Activated naive CD8-positive, alpha-beta T cell treated with anti-CD3 and anti-CD28 coated beads, Interleukin-2, amount 50 U/mL, for 24 hours (primary cell): ENCODE data around the gene OTC.

Experiments
- ATAC-seq: fragments of 150-1000 bp; cut with Tn5 transposase; one replicate; pipeline ENCODE4 v1.10.0; 2021
- DNase-seq: peaks from one replicate; pipeline ENCODE4 v3.0.0; 2021
- H3K27ac Mint-ChIP-seq: one replicate; pipeline ENCODE4 v1.8.0; 2021; ENCODE audit warnings: mild to moderate bottlenecking, mixed read lengths
- H3K27me3 Mint-ChIP-seq: one replicate; pipeline ENCODE4 v1.8.0; 2021; ENCODE audit warnings: mixed read lengths
- H3K36me3 Mint-ChIP-seq: one replicate; pipeline ENCODE4 v1.8.0; 2021; ENCODE audit warnings: low read depth, mixed read lengths
- H3K4me1 Mint-ChIP-seq: one replicate; pipeline ENCODE4 v1.8.0; 2021; ENCODE audit warnings: mixed read lengths
- H3K4me3 Mint-ChIP-seq: one replicate; pipeline ENCODE4 v1.8.0; 2021; ENCODE audit warnings: mild to moderate bottlenecking, moderate library complexity, mixed read lengths
- H3K9me3 Mint-ChIP-seq: one replicate; pipeline ENCODE4 v1.8.0; 2021; ENCODE audit warnings: mixed read lengths

The OTC gene

GRCh38 chrX:38376747-38377146, 24.3 kb downstream of the OTC start:
- ATAC-seq (no peak), DNase-seq (no peak)
- Mint-ChIP-seq H3K27me3 (peaks cover 6% of the 10 kb centered on the region), H3K36me3 (no peaks in the 10 kb centered on the region), H3K9me3 (no peaks in the 10 kb centered on the region), H3K4me3 (no peak overlapping the region), H3K4me1 (no peaks in the 10 kb centered on the region), H3K27ac (no peak overlapping the region)

GRCh38 chrX:38379088-38379487, 26.7 kb downstream of the OTC start:
- no peaks in the 10 kb centered on the region for H3K36me3 Mint-ChIP-seq
- H3K27me3 Mint-ChIP-seq: peaks cover 4% of the 10 kb centered on the region
- no peak for ATAC-seq
- H3K4me1 Mint-ChIP-seq: no peaks in the 10 kb centered on the region
- H3K9me3 Mint-ChIP-seq: no peaks in the 10 kb centered on the region
- H3K27ac Mint-ChIP-seq: no peak overlapping the region
- no peak for DNase-seq
- H3K4me3 Mint-ChIP-seq: no peak overlapping the region

- DNase-seq (no peak), ATAC-seq (no peak)
- Mint-ChIP-seq H3K9me3 (no peaks in the 10 kb centered on the region), H3K36me3 (no peaks in the 10 kb centered on the region), H3K27me3 (peaks cover 3% of the 10 kb centered on the region), H3K27ac (no peak overlapping the region), H3K4me1 (no peaks in the 10 kb centered on the region), H3K4me3 (no peak overlapping the region)
These were observed 30.3 kb downstream of the OTC start for GRCh38 chrX:38382663-38383062.

- no peak for DNase-seq
- no peaks in the 10 kb centered on the region for H3K4me1 Mint-ChIP-seq
- H3K9me3 Mint-ChIP-seq: no peaks in the 10 kb centered on the region
- no peak overlapping the region for H3K27ac Mint-ChIP-seq
- no peaks in the 10 kb centered on the region for H3K27me3 Mint-ChIP-seq
- no peak overlapping the region for H3K4me3 Mint-ChIP-seq
- no peaks in the 10 kb centered on the region for H3K36me3 Mint-ChIP-seq
- ATAC-seq: no peak
These were observed 48.0 kb downstream of the OTC start for GRCh38 chrX:38400389-38400910.

- DNase-seq (no peak), ATAC-seq (no peak)
- Mint-ChIP-seq H3K36me3 (no peaks in the 10 kb centered on the region), H3K27ac (no peak overlapping the region), H3K9me3 (no peaks in the 10 kb centered on the region), H3K27me3 (no peaks in the 10 kb centered on the region), H3K4me1 (no peaks in the 10 kb centered on the region), H3K4me3 (no peak overlapping the region)
These were observed 49.7 kb downstream of the OTC start for GRCh38 chrX:38402118-38402517.

- H3K36me3 Mint-ChIP-seq: no peaks in the 10 kb centered on the region
- ATAC-seq (no peak), DNase-seq (no peak)
- H3K27me3 Mint-ChIP-seq: peaks cover 2% of the 10 kb centered on the region
- H3K9me3 Mint-ChIP-seq: no peaks in the 10 kb centered on the region
- H3K27ac Mint-ChIP-seq: no peak overlapping the region
- H3K4me3 Mint-ChIP-seq: no peak overlapping the region
- H3K4me1 Mint-ChIP-seq: no peaks in the 10 kb centered on the region
These were observed 51.4 kb downstream of the OTC start for GRCh38 chrX:38403834-38404233.

- H3K4me1 Mint-ChIP-seq: no peaks in the 10 kb centered on the region
- H3K27ac Mint-ChIP-seq: no peak overlapping the region
- H3K9me3 Mint-ChIP-seq: no peaks in the 10 kb centered on the region
- no peak for ATAC-seq
- H3K36me3 Mint-ChIP-seq: no peaks in the 10 kb centered on the region
- peaks cover 2% of the 10 kb centered on the region for H3K27me3 Mint-ChIP-seq
- no peak for DNase-seq
- no peak overlapping the region for H3K4me3 Mint-ChIP-seq
These were observed 54.7 kb downstream of the OTC start for GRCh38 chrX:38407126-38407525.

GRCh38 chrX:38409289-38409688, 56.9 kb downstream of the OTC start:
- no peaks in the 10 kb centered on the region for H3K4me1 Mint-ChIP-seq
- no peak overlapping the region for H3K4me3 Mint-ChIP-seq
- H3K9me3 Mint-ChIP-seq: no peaks in the 10 kb centered on the region
- no peak for ATAC-seq
- no peak for DNase-seq
- no peaks in the 10 kb centered on the region for H3K36me3 Mint-ChIP-seq
- no peak overlapping the region for H3K27ac Mint-ChIP-seq
- peaks cover 2% of the 10 kb centered on the region for H3K27me3 Mint-ChIP-seq

GRCh38 chrX:38426785-38427184, 74.4 kb downstream of the OTC start:
- DNase-seq: no peak
- Mint-ChIP-seq H3K4me1 (no peaks in the 10 kb centered on the region), H3K9me3 (no peaks in the 10 kb centered on the region), H3K27ac (no peak overlapping the region), H3K27me3 (no peaks in the 10 kb centered on the region), H3K4me3 (no peak overlapping the region), H3K36me3 (no peaks in the 10 kb centered on the region)
- no peak for ATAC-seq

GRCh38 chrX:38431525-38431924, 79.1 kb downstream of the OTC start:
- H3K4me3 Mint-ChIP-seq: no peak overlapping the region
- no peaks in the 10 kb centered on the region for H3K4me1 Mint-ChIP-seq
- DNase-seq: no peak
- H3K9me3 Mint-ChIP-seq: no peaks in the 10 kb centered on the region
- H3K36me3 Mint-ChIP-seq: no peaks in the 10 kb centered on the region
- no peak for ATAC-seq
- H3K27ac Mint-ChIP-seq: no peak overlapping the region
- H3K27me3 Mint-ChIP-seq: peaks cover 2% of the 10 kb centered on the region

GRCh38 chrX:38435130-38435529, 82.7 kb downstream of the OTC start:
- no peaks in the 10 kb centered on the region for H3K9me3 Mint-ChIP-seq

GRCh38 chrX:38437093-38437492, 84.7 kb downstream of the OTC start:
- Mint-ChIP-seq H3K4me1 (no peaks in the 10 kb centered on the region), H3K27me3 (peaks cover 4% of the 10 kb centered on the region), H3K4me3 (no peak overlapping the region), H3K27ac (no peak overlapping the region), H3K9me3 (no peaks in the 10 kb centered on the region), H3K36me3 (no peaks in the 10 kb centered on the region)
- ATAC-seq (no peak), DNase-seq (no peak)

More at GRCh38 chrX:38435130-38435529, 82.7 kb downstream of the OTC start:
- Mint-ChIP-seq H3K4me3 (no peak overlapping the region), H3K4me1 (no peaks in the 10 kb centered on the region), H3K27ac (no peak overlapping the region), H3K36me3 (no peaks in the 10 kb centered on the region), H3K27me3 (peaks cover 4% of the 10 kb centered on the region)
- no peak for DNase-seq
- no peak for ATAC-seq

GRCh38 chrX:38438321-38438720, 85.9 kb downstream of the OTC start:
- H3K9me3 Mint-ChIP-seq: no peaks in the 10 kb centered on the region
- H3K4me1 Mint-ChIP-seq: no peaks in the 10 kb centered on the region
- DNase-seq (no peak), ATAC-seq (no peak)
- H3K36me3 Mint-ChIP-seq: no peaks in the 10 kb centered on the region
- peaks cover 4% of the 10 kb centered on the region for H3K27me3 Mint-ChIP-seq
- no peak overlapping the region for H3K27ac Mint-ChIP-seq
- H3K4me3 Mint-ChIP-seq: no peak overlapping the region

- peaks cover 2% of the 10 kb centered on the region for H3K27me3 Mint-ChIP-seq
- ATAC-seq (no peak), DNase-seq (no peak)
- no peaks in the 10 kb centered on the region for H3K9me3 Mint-ChIP-seq
- no peak overlapping the region for H3K4me3 Mint-ChIP-seq
- no peak overlapping the region for H3K27ac Mint-ChIP-seq
- H3K4me1 Mint-ChIP-seq: no peaks in the 10 kb centered on the region
- no peaks in the 10 kb centered on the region for H3K36me3 Mint-ChIP-seq
These were observed 100.2 kb downstream of the OTC start for GRCh38 chrX:38452603-38453002.

GRCh38 chrX:38458071-38458470, 105.7 kb downstream of the OTC start:
- Mint-ChIP-seq H3K4me1 (no peaks in the 10 kb centered on the region), H3K9me3 (no peaks in the 10 kb centered on the region), H3K36me3 (no peaks in the 10 kb centered on the region), H3K4me3 (no peak overlapping the region), H3K27me3 (no peaks in the 10 kb centered on the region), H3K27ac (no peak overlapping the region)
- DNase-seq: no peak
- no peak for ATAC-seq

- no peak overlapping the region for H3K27ac Mint-ChIP-seq
- no peak overlapping the region for H3K4me3 Mint-ChIP-seq
- H3K9me3 Mint-ChIP-seq: no peaks in the 10 kb centered on the region
- H3K27me3 Mint-ChIP-seq: no peaks in the 10 kb centered on the region
- DNase-seq (no peak), ATAC-seq (no peak)
- H3K4me1 Mint-ChIP-seq: no peaks in the 10 kb centered on the region
- H3K36me3 Mint-ChIP-seq: no peaks in the 10 kb centered on the region
These were observed 109.9 kb downstream of the OTC start for GRCh38 chrX:38462257-38462656.
